Parathyroid adenoma (tissue), 2 donors: Measurements from ENCODE around the gene RPL38.

Source experiments
- H2AFZ ChIP-seq: fragments of 300-600 bp; sonication (generic); one replicate; pipeline ENCODE4 v1.7.0; 2017; ENCODE audit warnings: antibody characterized with exemption, mild to moderate bottlenecking
- H3K27ac ChIP-seq: fragments of 300-600 bp; sonication (generic); one replicate; pipeline ENCODE4 v1.7.0; 2017
- H3K27me3 ChIP-seq: fragments of 300-600 bp; sonication (generic); one replicate; pipeline ENCODE4 v1.7.0; 2017; ENCODE audit warnings: low read length; ENCODE audit not compliant: control insufficient read depth, insufficient read depth
- H3K36me3 ChIP-seq: fragments of 300-600 bp; sonication (generic); one replicate; pipeline ENCODE4 v1.7.0; 2017; ENCODE audit warnings: low read length; ENCODE audit not compliant: control insufficient read depth, insufficient read depth
- H3K4me1 ChIP-seq: fragments of 300-600 bp; sonication (generic); one replicate; pipeline ENCODE4 v1.7.0; 2017; ENCODE audit warnings: control low read depth
- H3K4me2 ChIP-seq: fragments of 300-600 bp; sonication (generic); one replicate; pipeline ENCODE4 v1.7.0; 2017; ENCODE audit warnings: low read length
- H3K4me3 ChIP-seq: fragments of 300-600 bp; sonication (generic); one replicate; pipeline ENCODE4 v1.7.0; 2017; ENCODE audit warnings: low read depth, low read length
- H3K79me2 ChIP-seq: fragments of 300-600 bp; sonication (generic); one replicate; pipeline ENCODE4 v1.7.0; 2017; ENCODE audit warnings: control low read depth
- H3K9ac ChIP-seq: fragments of 300-600 bp; sonication (generic); one replicate; pipeline ENCODE4 v1.7.0; 2017; ENCODE audit warnings: mild to moderate bottlenecking
- H3K9me3 ChIP-seq: fragments of 300-600 bp; sonication (generic); one replicate; pipeline ENCODE4 v1.7.0; 2017; ENCODE audit warnings: low read length; ENCODE audit not compliant: control insufficient read depth
- TF ChIP-seq, protein P1 (sequence below): fragments of 300-600 bp; sonication (generic); IDR thresholded peaks from one replicate; pipeline ENCODE4 v1.7.0; 2017; ENCODE audit warnings: antibody characterized with exemption, mild to moderate bottlenecking
- donor health status: primary hyperparathyroidism.

Gene RPL38

GRCh38 chr17:74213861-74214391, 10.4 kb downstream of the RPL38 start:
- Histone ChIP-seq H3K79me2 (no peaks in the 10 kb centered on the region), H3K9ac (no peak overlapping the region), H3K4me1 (peaks cover 11% of the 10 kb centered on the region)

GRCh38 chr17:74214484-74215341, 11.2 kb downstream of the RPL38 start:
- Histone ChIP-seq H3K36me3 (no peaks in the 10 kb centered on the region), H3K4me2 (no peak overlapping the region), H3K79me2 (no peaks in the 10 kb centered on the region), H3K27me3 (peaks cover 2% of the 10 kb centered on the region), H3K9me3 (no peaks in the 10 kb centered on the region), H3K4me3 (no peak overlapping the region), H3K4me1 (peaks cover 11% of the 10 kb centered on the region), H3K9ac (no peak overlapping the region), H3K27ac (no peak overlapping the region), H2AFZ (no peak overlapping the region)
- TF ChIP-seq, protein P1, sequence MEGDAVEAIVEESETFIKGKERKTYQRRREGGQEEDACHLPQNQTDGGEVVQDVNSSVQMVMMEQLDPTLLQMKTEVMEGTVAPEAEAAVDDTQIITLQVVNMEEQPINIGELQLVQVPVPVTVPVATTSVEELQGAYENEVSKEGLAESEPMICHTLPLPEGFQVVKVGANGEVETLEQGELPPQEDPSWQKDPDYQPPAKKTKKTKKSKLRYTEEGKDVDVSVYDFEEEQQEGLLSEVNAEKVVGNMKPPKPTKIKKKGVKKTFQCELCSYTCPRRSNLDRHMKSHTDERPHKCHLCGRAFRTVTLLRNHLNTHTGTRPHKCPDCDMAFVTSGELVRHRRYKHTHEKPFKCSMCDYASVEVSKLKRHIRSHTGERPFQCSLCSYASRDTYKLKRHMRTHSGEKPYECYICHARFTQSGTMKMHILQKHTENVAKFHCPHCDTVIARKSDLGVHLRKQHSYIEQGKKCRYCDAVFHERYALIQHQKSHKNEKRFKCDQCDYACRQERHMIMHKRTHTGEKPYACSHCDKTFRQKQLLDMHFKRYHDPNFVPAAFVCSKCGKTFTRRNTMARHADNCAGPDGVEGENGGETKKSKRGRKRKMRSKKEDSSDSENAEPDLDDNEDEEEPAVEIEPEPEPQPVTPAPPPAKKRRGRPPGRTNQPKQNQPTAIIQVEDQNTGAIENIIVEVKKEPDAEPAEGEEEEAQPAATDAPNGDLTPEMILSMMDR, result no peak

More at GRCh38 chr17:74213861-74214391, 10.4 kb downstream of the RPL38 start:
- peak overlapping the region; percentile 44 for H3K4me2 ChIP-seq
- peaks cover 2% of the 10 kb centered on the region for H3K27me3 ChIP-seq
- no peaks in the 10 kb centered on the region for H3K9me3 ChIP-seq
- peak overlapping the region; percentile 61 for H3K4me3 ChIP-seq
- TF ChIP-seq, protein P1, result no peak
- H3K36me3 ChIP-seq, result no peaks in the 10 kb centered on the region
- peak overlapping the region; percentile 92 for H2AFZ ChIP-seq
- no peak overlapping the region for H3K27ac ChIP-seq

- no peak overlapping the region for H3K9ac ChIP-seq
Measured at GRCh38 chr17:74215342-74215727, 11.9 kb downstream of the RPL38 start.

DNA sequence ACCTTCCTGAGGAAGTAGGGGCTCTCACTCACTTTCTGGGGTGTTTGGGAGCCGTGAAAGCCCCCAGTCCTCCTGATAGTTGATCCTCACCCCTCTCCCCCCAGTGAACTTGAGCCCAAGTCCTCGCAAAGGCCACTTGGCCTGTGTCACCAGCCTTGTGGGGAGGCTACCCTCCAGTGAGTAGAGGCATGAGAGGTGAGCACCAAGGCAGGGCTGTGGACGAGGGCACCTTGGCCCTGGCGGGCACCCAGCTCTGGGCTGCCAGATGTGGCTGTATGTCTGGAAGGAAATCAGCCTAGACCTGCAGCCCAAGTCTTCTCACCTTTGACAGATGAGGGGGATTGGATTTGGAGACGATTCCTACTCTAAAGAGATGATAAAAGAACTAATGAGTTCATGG, 13.0 kb downstream of the RPL38 start:
- Histone ChIP-seq H3K4me1 (peaks cover 3% of the 10 kb centered on the region), H3K4me3 (no peak overlapping the region), H3K27ac (no peak overlapping the region), H3K9ac (no peak overlapping the region), H3K4me2 (no peak overlapping the region), H2AFZ (no peak overlapping the region), H3K27me3 (no peaks in the 10 kb centered on the region), H3K79me2 (no peaks in the 10 kb centered on the region), H3K36me3 (no peaks in the 10 kb centered on the region), H3K9me3 (no peaks in the 10 kb centered on the region)
- TF ChIP-seq, protein P1, result no peak

More at GRCh38 chr17:74215342-74215727, 11.9 kb downstream of the RPL38 start:
- Histone ChIP-seq H3K27ac (no peak overlapping the region), H2AFZ (no peak overlapping the region), H3K27me3 (peaks cover under 1% of the 10 kb centered on the region), H3K4me3 (no peak overlapping the region), H3K4me2 (no peak overlapping the region), H3K79me2 (no peaks in the 10 kb centered on the region), H3K4me1 (peaks cover 7% of the 10 kb centered on the region), H3K36me3 (no peaks in the 10 kb centered on the region), H3K9me3 (no peaks in the 10 kb centered on the region)
- TF ChIP-seq, protein P1, result no peak
